Mesothelial cell of epicardium (in vitro differentiated cells): ENCODE data around the gene DACH1. TPM values are rescaled to one million over a fixed set of nuclear protein-coding genes. Genes with fewer than 3 reads are reported as not detected.
A peak's percentile ranks its signal among the peaks of the same experiment; 100 is the strongest.

Experiments
- DNase-seq, 2 experiments: peaks; one replicate each; pipeline ENCODE4 v3.0.0; 2021; ENCODE audit warnings: low spot score in 2 of 2; ENCODE audit not compliant: unreplicated experiment in 2 of 2
- H3K27ac Mint-ChIP-seq: 2 replicates; pipeline ENCODE4 v1.8.0; 2021; ENCODE audit warnings: mixed read lengths
- H3K27me3 Mint-ChIP-seq: 2 replicates; pipeline ENCODE4 v1.8.0; 2021; ENCODE audit warnings: low read depth, mixed read lengths
- H3K36me3 Mint-ChIP-seq: 2 replicates; pipeline ENCODE4 v1.8.0; 2021; ENCODE audit warnings: mixed read lengths
- H3K4me1 Mint-ChIP-seq: 2 replicates; pipeline ENCODE4 v1.8.0; 2021; ENCODE audit warnings: mixed read lengths
- H3K4me3 Mint-ChIP-seq: 2 replicates; pipeline ENCODE4 v1.8.0; 2021; ENCODE audit warnings: mild to moderate bottlenecking, moderate library complexity, mixed read lengths
- H3K9me3 Mint-ChIP-seq: 2 replicates; pipeline ENCODE4 v1.8.0; 2021; ENCODE audit warnings: mixed read lengths
- total RNA-seq: library from RNA; stranded (reverse); gene quantifications from 3 replicates; pipeline ENCODE4 v1.2.1, GENCODE V29; 2021
- TF ChIP-seq, protein P1 (sequence below): fragments of 200-600 bp; sonication (generic); IDR thresholded peaks from one replicate; pipeline ENCODE4 v1.5.0; 2021; ENCODE audit warnings: antibody characterized with exemption; ENCODE audit not compliant: unreplicated experiment

DACH1 gene
- total RNA-seq, 1 donor from 2014 or later, result 69.0 TPM

DNA sequence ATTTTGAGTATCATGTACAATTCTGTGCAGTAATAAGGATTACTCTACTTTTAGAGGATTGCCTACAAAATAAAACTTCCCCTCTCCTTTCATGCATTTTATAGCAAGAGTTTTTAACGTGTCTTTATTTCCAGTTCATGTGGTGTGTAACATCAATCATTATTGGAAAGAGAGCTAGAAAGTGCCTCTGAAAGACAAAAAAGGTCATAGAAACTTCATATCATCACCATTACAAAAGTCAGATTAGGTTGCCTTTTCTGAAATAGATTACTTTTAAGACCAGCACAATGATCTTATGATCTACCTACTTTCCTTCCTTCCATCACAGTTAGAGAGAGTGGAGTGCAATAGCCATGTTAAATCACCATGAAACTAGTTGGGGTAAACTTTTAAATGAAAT is 12.6 kb downstream of the DACH1 start:
- Mint-ChIP-seq H3K4me3 (no peak overlapping the region), H3K27ac (no peak overlapping the region), H3K36me3 (peaks cover 2% of the 10 kb centered on the region), H3K27me3 (no peaks in the 10 kb centered on the region), H3K9me3 (no peaks in the 10 kb centered on the region), H3K4me1 (peaks cover 25% of the 10 kb centered on the region)
- DNase-seq, result no peak
- TF ChIP-seq, protein P1, sequence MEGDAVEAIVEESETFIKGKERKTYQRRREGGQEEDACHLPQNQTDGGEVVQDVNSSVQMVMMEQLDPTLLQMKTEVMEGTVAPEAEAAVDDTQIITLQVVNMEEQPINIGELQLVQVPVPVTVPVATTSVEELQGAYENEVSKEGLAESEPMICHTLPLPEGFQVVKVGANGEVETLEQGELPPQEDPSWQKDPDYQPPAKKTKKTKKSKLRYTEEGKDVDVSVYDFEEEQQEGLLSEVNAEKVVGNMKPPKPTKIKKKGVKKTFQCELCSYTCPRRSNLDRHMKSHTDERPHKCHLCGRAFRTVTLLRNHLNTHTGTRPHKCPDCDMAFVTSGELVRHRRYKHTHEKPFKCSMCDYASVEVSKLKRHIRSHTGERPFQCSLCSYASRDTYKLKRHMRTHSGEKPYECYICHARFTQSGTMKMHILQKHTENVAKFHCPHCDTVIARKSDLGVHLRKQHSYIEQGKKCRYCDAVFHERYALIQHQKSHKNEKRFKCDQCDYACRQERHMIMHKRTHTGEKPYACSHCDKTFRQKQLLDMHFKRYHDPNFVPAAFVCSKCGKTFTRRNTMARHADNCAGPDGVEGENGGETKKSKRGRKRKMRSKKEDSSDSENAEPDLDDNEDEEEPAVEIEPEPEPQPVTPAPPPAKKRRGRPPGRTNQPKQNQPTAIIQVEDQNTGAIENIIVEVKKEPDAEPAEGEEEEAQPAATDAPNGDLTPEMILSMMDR, result no peak

DNA sequence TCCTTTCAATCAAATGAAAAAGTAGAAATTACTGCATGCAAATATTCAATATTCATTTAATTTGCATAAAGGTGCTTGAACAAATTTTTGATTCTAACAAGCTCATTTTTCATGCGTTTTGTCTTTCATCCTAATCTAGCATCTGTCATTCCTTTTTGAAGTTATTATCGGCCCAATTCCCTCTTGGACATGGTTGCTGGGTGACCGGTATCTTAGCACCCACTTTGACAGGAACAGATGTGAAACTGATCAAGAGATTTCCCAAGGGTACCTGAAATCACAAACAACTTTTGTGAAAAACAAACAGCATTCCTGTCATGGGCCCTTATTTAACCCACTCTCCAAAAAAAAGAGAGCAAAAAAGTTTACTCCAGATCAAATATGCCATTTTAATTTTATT is 13.3 kb downstream of the DACH1 start:
- TF ChIP-seq, protein P1, result no peak
- DNase-seq, result no peak
- H3K9me3 Mint-ChIP-seq, result peaks cover 2% of the 10 kb centered on the region
- peaks cover 7% of the 10 kb centered on the region for H3K36me3 Mint-ChIP-seq
- no peak overlapping the region for H3K27ac Mint-ChIP-seq
- no peak overlapping the region for H3K4me3 Mint-ChIP-seq
- H3K4me1 Mint-ChIP-seq, result peaks cover 22% of the 10 kb centered on the region
- no peaks in the 10 kb centered on the region for H3K27me3 Mint-ChIP-seq

- TF ChIP-seq, protein P1, result no peak
- Mint-ChIP-seq H3K9me3 (peaks cover 4% of the 10 kb centered on the region), H3K27ac (no peak overlapping the region), H3K36me3 (peaks cover 9% of the 10 kb centered on the region), H3K27me3 (no peaks in the 10 kb centered on the region), H3K4me1 (peaks cover 15% of the 10 kb centered on the region), H3K4me3 (no peak overlapping the region)
- no peak for DNase-seq
Measured at GRCh38 chr13:71852736-71853135, 14.3 kb downstream of the DACH1 start.

DNA sequence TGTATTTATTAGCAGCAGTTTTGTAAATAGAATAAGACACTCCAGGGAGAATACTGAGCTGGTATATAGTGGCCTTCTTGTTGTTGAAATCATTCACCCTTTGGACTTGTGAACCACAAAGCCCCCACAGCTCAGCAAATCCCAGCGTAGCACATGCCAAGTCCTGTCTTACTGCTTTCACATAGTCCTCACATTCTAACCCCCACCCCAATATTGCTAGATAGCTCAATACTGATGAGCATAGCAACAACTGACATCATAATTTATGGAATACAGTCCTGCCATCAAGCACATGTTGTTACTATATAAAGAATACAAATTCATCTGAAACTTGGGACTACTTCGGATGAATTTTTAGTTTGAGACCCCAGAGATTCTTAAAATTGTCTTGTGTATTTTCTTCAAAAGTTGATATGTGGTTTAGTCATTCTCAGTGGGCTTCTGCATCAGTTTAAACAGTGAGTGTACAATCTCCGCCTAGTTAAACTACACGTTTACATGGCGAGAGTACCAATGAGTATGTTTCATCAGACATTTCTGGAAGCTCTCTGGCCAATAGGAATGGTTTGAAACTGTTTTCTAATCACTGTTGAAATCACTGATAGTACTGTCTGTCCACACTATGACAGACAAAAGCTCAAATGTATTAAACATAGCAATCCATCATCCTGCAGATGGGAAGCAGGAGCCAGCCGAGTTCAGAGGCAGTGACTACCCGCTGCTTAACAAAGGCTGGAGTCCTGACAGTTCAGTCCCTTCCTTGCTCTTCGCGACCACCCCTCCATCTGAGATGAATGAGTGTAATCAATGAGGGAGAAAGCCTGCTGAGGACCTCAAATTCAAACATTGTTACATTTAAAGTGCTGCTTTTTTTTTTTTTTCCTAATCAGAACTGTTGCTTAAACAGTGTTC is 15.2 kb downstream of the DACH1 start:
- H3K36me3 Mint-ChIP-seq, result peaks cover 12% of the 10 kb centered on the region
- H3K27me3 Mint-ChIP-seq, result no peaks in the 10 kb centered on the region
- H3K9me3 Mint-ChIP-seq, result peaks cover 4% of the 10 kb centered on the region
- peak overlapping the region; percentile 21 for H3K27ac Mint-ChIP-seq
- no peak overlapping the region for H3K4me3 Mint-ChIP-seq
- no peak for DNase-seq
- H3K4me1 Mint-ChIP-seq, result peaks cover 14% of the 10 kb centered on the region
- TF ChIP-seq, protein P1, result no peak

GRCh38 chr13:71842003-71842402 is 25.0 kb downstream of the DACH1 start:
- H3K36me3 Mint-ChIP-seq, result peaks cover 30% of the 10 kb centered on the region
- no peaks in the 10 kb centered on the region for H3K27me3 Mint-ChIP-seq
- H3K4me1 Mint-ChIP-seq, result peaks cover 11% of the 10 kb centered on the region
- H3K27ac Mint-ChIP-seq, result peak overlapping the region; percentile 26
- H3K4me3 Mint-ChIP-seq, result no peak overlapping the region
- TF ChIP-seq, protein P1, result no peak
- no peaks in the 10 kb centered on the region for H3K9me3 Mint-ChIP-seq
- no peak for DNase-seq
